GM15510 (cell line): ENCODE results near the gene SGSM1.

Experiments
- POLR2A ChIP-seq: IDR thresholded peaks from 3 replicates; pipeline ENCODE4 v1.6.1; 2011; ENCODE audit warnings: borderline replicate concordance; ENCODE audit not compliant: insufficient read length; ENCODE audit errors: extremely low read depth

The SGSM1 gene

GRCh38 chr22:24847490-24847889 lies 41.5 kb downstream of the SGSM1 start:
- TF ChIP-seq POLR2A: no peak

GRCh38 chr22:24848559-24849168 lies 42.7 kb downstream of the SGSM1 start:
- TF ChIP-seq POLR2A: no peak

GRCh38 chr22:24855794-24856193 lies 49.8 kb downstream of the SGSM1 start:
- no peak for TF ChIP-seq POLR2A

- no peak for TF ChIP-seq POLR2A
Measured at GRCh38 chr22:24857576-24857975, 51.6 kb downstream of the SGSM1 start.

GRCh38 chr22:24859587-24859986 lies 53.6 kb downstream of the SGSM1 start:
- no peak for TF ChIP-seq POLR2A

- TF ChIP-seq POLR2A: no peak
Measured at GRCh38 chr22:24865508-24865907, 59.5 kb downstream of the SGSM1 start.

GRCh38 chr22:24867323-24868022 lies 61.5 kb downstream of the SGSM1 start:
- no peak for TF ChIP-seq POLR2A

- TF ChIP-seq POLR2A: no peak
Measured at GRCh38 chr22:24868979-24869378, 63.0 kb downstream of the SGSM1 start.

GRCh38 chr22:24871611-24872205 lies 65.7 kb downstream of the SGSM1 start:
- TF ChIP-seq POLR2A: no peak

GRCh38 chr22:24873226-24873625 lies 67.2 kb downstream of the SGSM1 start:
- no peak for TF ChIP-seq POLR2A

- TF ChIP-seq POLR2A: no peak
Measured at GRCh38 chr22:24875862-24876506, 70.0 kb downstream of the SGSM1 start.

- no peak for TF ChIP-seq POLR2A
Measured at GRCh38 chr22:24876700-24877099, 70.7 kb downstream of the SGSM1 start.

- no peak for TF ChIP-seq POLR2A
Measured at GRCh38 chr22:24878969-24879368, 73.0 kb downstream of the SGSM1 start.

GRCh38 chr22:24883432-24883831 lies 77.4 kb downstream of the SGSM1 start:
- TF ChIP-seq POLR2A: no peak

- TF ChIP-seq POLR2A: no peak
Measured at GRCh38 chr22:24887260-24887659, 81.2 kb downstream of the SGSM1 start.
